ENCODE data around the gene TMED10. TPM values are rescaled to one million over a fixed set of nuclear protein-coding genes. Genes with fewer than 3 reads are reported as not detected.

The TMED10 gene
- 100 to 1,000 TPM; 205 to 296 (median 279) TPM for total RNA-seq
- long read RNA-seq, full-length matches to known transcripts, result 39 of 43 reads
- long read RNA-seq, partial matches to known transcripts, result 1 of 43 reads
- long read RNA-seq, other reads (novel, unspliced or antisense), result 3 of 43 reads

GRCh38 chr14:75176142-75176820 is at the start of gene TMED10:
Gene TMED10 (minus strand): TSS chr14:75176612. CDS start chr14:75176579, 33 bp downstream.
- Histone ChIP-seq H3K9me3 (no peaks in the 10 kb centered on the region), H3K4me1 (peaks cover 0 to 18% (median 4%) of the 10 kb centered on the region in 4 donors), H3K36me3 (no peaks in the 10 kb centered on the region), H3K4me3 (peak within 1 kb of the TSS; percentile 78 to 91 (median 88)), H3K27ac (peak within 1 kb of the TSS; percentile 68 to 97 (median 92)), H3K27me3 (no peaks in the 10 kb centered on the region)
- under 1% methylated on average over 30 of the region's 49 CpGs for WGBS (ENCODE audit: insufficient coverage, low coverage, low lambda C conversion rate, missing lambda C conversion rate)
- TF ChIP-seq POLR2A (IDR thresholded peaks at IDR 0.05) (peak; percentile 76), CTCF (IDR thresholded peaks at IDR 0.05) (no peak)
- ATAC-seq, result peak; percentile 89 to 91 (median 90)
- intact Hi-C loops (cut with DNase I), result no loop called here
- DNase-seq, result peak; percentile 89 to 91 (median 91)

- no peaks in the 10 kb centered on the region for H3K27me3 ChIP-seq
- H3K4me1 ChIP-seq, result peaks cover 0 to 5% (median 0%) of the 10 kb centered on the region in 4 donors
- H3K9me3 ChIP-seq, result no peaks in the 10 kb centered on the region
- H3K4me3 ChIP-seq, result no peak overlapping the region
- no peak overlapping the region for H3K27ac ChIP-seq
- intact Hi-C loops (cut with DNase I), result no loop called here
- WGBS (ENCODE audit: insufficient coverage, low coverage, low lambda C conversion rate, missing lambda C conversion rate), result 78% methylated on average over 2 of the region's 2 CpGs
- DNase-seq, result no peak
- TF ChIP-seq POLR2A (IDR thresholded peaks at IDR 0.05), result no peak
- no peak for TF ChIP-seq CTCF (IDR thresholded peaks at IDR 0.05)
- ATAC-seq, result no peak
- H3K36me3 ChIP-seq, result no peaks in the 10 kb centered on the region
Observed at GRCh38 chr14:75224561-75224960, 48.1 kb upstream of the TMED10 start.

GRCh38 chr14:75223664-75224154 is 47.3 kb upstream of the TMED10 start:
- ATAC-seq (peak in 3 of 4 donors; percentile 45 to 56 (median 54)), DNase-seq (no peak)
- Histone ChIP-seq H3K36me3 (no peaks in the 10 kb centered on the region), H3K9me3 (no peaks in the 10 kb centered on the region), H3K27me3 (no peaks in the 10 kb centered on the region), H3K4me3 (no peak overlapping the region), H3K27ac (no peak overlapping the region), H3K4me1 (no peaks in the 10 kb centered on the region)
- WGBS (ENCODE audit: insufficient coverage, low coverage, low lambda C conversion rate, missing lambda C conversion rate), result 78% methylated on average over 4 of the region's 4 CpGs
- intact Hi-C loops (cut with DNase I), result no loop called here
- TF ChIP-seq CTCF (IDR thresholded peaks at IDR 0.05) (no peak), POLR2A (IDR thresholded peaks at IDR 0.05) (no peak)

GRCh38 chr14:75222208-75222701 is 45.8 kb upstream of the TMED10 start:
- ATAC-seq, result peak; percentile 59 to 78 (median 75)
- 60% methylated on average over 11 of the region's 12 CpGs for WGBS (ENCODE audit: insufficient coverage, low coverage, low lambda C conversion rate, missing lambda C conversion rate)
- intact Hi-C loops (cut with DNase I), result no loop called here

More at GRCh38 chr14:75222208-75222701, 45.8 kb upstream of the TMED10 start:
- Histone ChIP-seq H3K27me3 (no peaks in the 10 kb centered on the region), H3K4me1 (no peaks in the 10 kb centered on the region), H3K9me3 (no peaks in the 10 kb centered on the region), H3K4me3 (no peak overlapping the region), H3K36me3 (no peaks in the 10 kb centered on the region), H3K27ac (no peak overlapping the region)
- DNase-seq, result peak in 1 of 3 donors; percentile 34
- TF ChIP-seq CTCF (IDR thresholded peaks at IDR 0.05), result no peak
- no peak for TF ChIP-seq POLR2A (IDR thresholded peaks at IDR 0.05)

Measured in right lobe of liver (tissue), 6 donors.